Measurements from ENCODE around the gene CLIC5. TPM values are rescaled to one million over a fixed set of nuclear protein-coding genes. Genes with fewer than 3 reads are reported as not detected.

The CLIC5 gene
- total RNA-seq (2014; rRNA removed; shearing (Covaris generic)) (0.03 TPM in 1 of 2 replicates, not detected in the other), total RNA-seq (2022) (0.08 TPM in 1 of 2 replicates, not detected in the other), Bru-seq, nascent RNA (percentile 6 among the genes with signal in this experiment), BruChase-seq, experiment 1, labeled RNA remaining after a 6-hour chase (percentile 9 among the genes with signal in this experiment), BruChase-seq, experiment 2, labeled RNA remaining after a 2-hour chase (percentile 7 among the genes with signal in this experiment)
- long read RNA-seq: 0 reads

- Histone ChIP-seq H3K9me3 (ENCODE audit: low read length) (no peaks in the 10 kb centered on the region), H3K4me2 (ENCODE audit: low read length) (no peak within 1 kb of the TSS), H3K9me2 (ENCODE audit: insufficient read depth, low read length) (no peaks in the 10 kb centered on the region), H4K20me1 (ENCODE audit: insufficient read depth, low read length) (no peaks in the 10 kb centered on the region), H3K79me2 (ENCODE audit: insufficient read depth, low read depth, low read length) (no peaks in the 10 kb centered on the region), H3K27ac (ENCODE audit: low read depth, low read length, poor library complexity, severe bottlenecking) (no peak within 1 kb of the TSS), H3K4me3 (ENCODE audit: low read depth, low read length, poor library complexity, severe bottlenecking) (no peak within 1 kb of the TSS), H3K4me1 (ENCODE audit: insufficient read depth, low read length, poor library complexity, severe bottlenecking) (no peaks in the 10 kb centered on the region), H3K36me3 (ENCODE audit: insufficient read depth, low read length) (no peaks in the 10 kb centered on the region), H2AFZ (ENCODE audit: low read length) (no peak within 1 kb of the TSS)
- intact Hi-C loops (cut with micrococcal nuclease; ENCODE audit: unreplicated experiment): no loop called here
- ChIA-PET CTCF (ENCODE audit: unreplicated experiment) (no interaction called here), POLR2A (no interaction called here)
- TF ChIP-seq EZH2phosphoT487 (IDR thresholded peaks at IDR 0.05; ENCODE audit: borderline replicate concordance, low read depth, low read length): no peak
- TF ChIP-seq, protein P1, sequence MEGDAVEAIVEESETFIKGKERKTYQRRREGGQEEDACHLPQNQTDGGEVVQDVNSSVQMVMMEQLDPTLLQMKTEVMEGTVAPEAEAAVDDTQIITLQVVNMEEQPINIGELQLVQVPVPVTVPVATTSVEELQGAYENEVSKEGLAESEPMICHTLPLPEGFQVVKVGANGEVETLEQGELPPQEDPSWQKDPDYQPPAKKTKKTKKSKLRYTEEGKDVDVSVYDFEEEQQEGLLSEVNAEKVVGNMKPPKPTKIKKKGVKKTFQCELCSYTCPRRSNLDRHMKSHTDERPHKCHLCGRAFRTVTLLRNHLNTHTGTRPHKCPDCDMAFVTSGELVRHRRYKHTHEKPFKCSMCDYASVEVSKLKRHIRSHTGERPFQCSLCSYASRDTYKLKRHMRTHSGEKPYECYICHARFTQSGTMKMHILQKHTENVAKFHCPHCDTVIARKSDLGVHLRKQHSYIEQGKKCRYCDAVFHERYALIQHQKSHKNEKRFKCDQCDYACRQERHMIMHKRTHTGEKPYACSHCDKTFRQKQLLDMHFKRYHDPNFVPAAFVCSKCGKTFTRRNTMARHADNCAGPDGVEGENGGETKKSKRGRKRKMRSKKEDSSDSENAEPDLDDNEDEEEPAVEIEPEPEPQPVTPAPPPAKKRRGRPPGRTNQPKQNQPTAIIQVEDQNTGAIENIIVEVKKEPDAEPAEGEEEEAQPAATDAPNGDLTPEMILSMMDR (conservative IDR thresholded peaks at IDR 0.05; ENCODE audit: low read length): no peak
- BruUV-seq (replicated peaks): no TSS peak
- DNase-seq (ENCODE audit: low spot score): no peak
These were observed at the start of gene CLIC5 for GRCh38 chr6:46015119-46015968. CLIC5 (minus strand) TSS chr6:46015860; CDS start chr6:46015542, 318 bp downstream.

GRCh38 chr6:46062991-46063390 lies 47.3 kb upstream of the CLIC5 start:
- intact Hi-C loops (cut with micrococcal nuclease; ENCODE audit: unreplicated experiment): no loop called here
- no peaks in the 10 kb centered on the region; the same call in 1 of the 2 replicates for H3K9me2 ChIP-seq (ENCODE audit: insufficient read depth, low read length)
- ChIA-PET POLR2A (no interaction called here), CTCF (ENCODE audit: unreplicated experiment) (no interaction called here)
- no peak overlapping the region for H3K4me3 ChIP-seq (ENCODE audit: low read depth, low read length, poor library complexity, severe bottlenecking)
- TF ChIP-seq EZH2phosphoT487 (IDR thresholded peaks at IDR 0.05; ENCODE audit: borderline replicate concordance, low read depth, low read length): no peak
- TF ChIP-seq, protein P1 (conservative IDR thresholded peaks at IDR 0.05; ENCODE audit: low read length): no peak
- no peaks in the 10 kb centered on the region for H4K20me1 ChIP-seq (ENCODE audit: insufficient read depth, low read length)
- H3K36me3 ChIP-seq (ENCODE audit: insufficient read depth, low read length): no peaks in the 10 kb centered on the region
- no TSS peak for BruUV-seq (replicated peaks)
- no peak overlapping the region for H3K27ac ChIP-seq (ENCODE audit: low read depth, low read length, poor library complexity, severe bottlenecking)
- no peaks in the 10 kb centered on the region for H3K79me2 ChIP-seq (ENCODE audit: insufficient read depth, low read depth, low read length)
- no peaks in the 10 kb centered on the region for H3K4me1 ChIP-seq (ENCODE audit: insufficient read depth, low read length, poor library complexity, severe bottlenecking)
- no peaks in the 10 kb centered on the region for H3K9me3 ChIP-seq (ENCODE audit: low read length)
- H3K4me2 ChIP-seq (ENCODE audit: low read length): no peak overlapping the region
- DNase-seq (ENCODE audit: low spot score): no peak
- no peak overlapping the region for H2AFZ ChIP-seq (ENCODE audit: low read length)
